OCI-LY7 (cell line): ENCODE measurements around the gene EEF1A1. TPM values are rescaled to one million over a fixed set of nuclear protein-coding genes. Genes with fewer than 3 reads are reported as not detected.

ENCODE experiments used
- BruUV-seq: library from RNA; stranded (reverse); fragments of 400-500 nt; replicated peaks from 2 replicates; lab custom pipeline; 2021; lab: Mats Ljungman, UMichigan
- CTCF ChIA-PET: fragments of 300-600 bp; sonication (Branson Sonifier 250); formaldehyde crosslinking; loops from one replicate; lab custom pipeline; 2022; ENCODE audit warnings: antibody characterized with exemption; ENCODE audit not compliant: unreplicated experiment; lab: Charles Lee
- POLR2A ChIA-PET: fragments of 300-600 bp; sonication (Branson Sonifier 250); formaldehyde crosslinking; loops from one replicate; lab custom pipeline; 2022; ENCODE audit warnings: antibody characterized with exemption; lab: Charles Lee
- DNase-seq: peaks from one replicate; pipeline ENCODE4 v3.0.0-alpha.2; 2015; ENCODE audit warnings: low spot score
- H2AFZ ChIP-seq: fragments of 200-600 bp; sonication (generic), shearing (Covaris generic); 2 replicates; pipeline ENCODE4 v1.6.1; 2014; ENCODE audit warnings: mild to moderate bottlenecking, antibody characterized with exemption, low read length, moderate library complexity
- H3K27ac ChIP-seq: fragments of 200-600 bp; sonication (generic); 2 replicates; pipeline ENCODE4 v1.5.1; 2014; ENCODE audit warnings: mixed run types, low read depth, mild to moderate bottlenecking, moderate library complexity, low read length, inconsistent platforms; ENCODE audit not compliant: poor library complexity, severe bottlenecking
- H3K36me3 ChIP-seq: fragments of 200-600 bp; sonication (generic); 2 replicates; pipeline ENCODE4 v1.6.1; 2014; ENCODE audit warnings: mild to moderate bottlenecking, antibody characterized with exemption, low read length, moderate library complexity, mixed read lengths; ENCODE audit not compliant: insufficient read depth
- H3K4me1 ChIP-seq: fragments of 200-600 bp; sonication (generic); 2 replicates; pipeline ENCODE4 v1.5.1; 2014; ENCODE audit warnings: mild to moderate bottlenecking, low read length; ENCODE audit not compliant: insufficient read depth, poor library complexity, severe bottlenecking
- H3K4me2 ChIP-seq: fragments of 200-600 bp; sonication (generic); 2 replicates; pipeline ENCODE4 v1.6.1; 2014; ENCODE audit warnings: mild to moderate bottlenecking, low read length
- H3K4me3 ChIP-seq: fragments of 200-600 bp; sonication (generic); 2 replicates; pipeline ENCODE4 v1.5.1; 2014; ENCODE audit warnings: mild to moderate bottlenecking, low read depth, low read length; ENCODE audit not compliant: poor library complexity, severe bottlenecking
- H3K79me2 ChIP-seq: fragments of 200-600 bp; sonication (generic); 2 replicates; pipeline ENCODE4 v1.6.1; 2016; ENCODE audit warnings: low read depth, mild to moderate bottlenecking, low read length, moderate library complexity, mixed read lengths; ENCODE audit not compliant: insufficient read depth
- H3K9me2 ChIP-seq: fragments of 200-600 bp; sonication (generic); 2 replicates; pipeline ENCODE4 v1.6.1; 2016; ENCODE audit warnings: mild to moderate bottlenecking, low read length, mixed read lengths; ENCODE audit not compliant: insufficient read depth
- H3K9me3 ChIP-seq: fragments of 200-600 bp; sonication (generic); 2 replicates; pipeline ENCODE4 v1.6.1; 2014; ENCODE audit warnings: mild to moderate bottlenecking, mixed run types, low read length, mixed read lengths
- H4K20me1 ChIP-seq: fragments of 200-600 bp; sonication (generic); 2 replicates; pipeline ENCODE4 v1.6.1; 2014; ENCODE audit warnings: mild to moderate bottlenecking, antibody characterized with exemption, low read length, moderate library complexity, mixed read lengths; ENCODE audit not compliant: insufficient read depth
- EZH2phosphoT487 ChIP-seq: fragments of 200-600 bp; sonication (generic); IDR thresholded peaks from 2 replicates; pipeline ENCODE4 v1.6.1; 2018; ENCODE audit warnings: low read depth, borderline replicate concordance, mild to moderate bottlenecking, mixed run types, antibody characterized with exemption, low read length, moderate library complexity, mixed read lengths
- intact Hi-C: fragments of 100-400 bp; cut with micrococcal nuclease; formaldehyde crosslinking; loops from one replicate; pipeline ENCODE4 v1.10.0; 2022; ENCODE audit not compliant: unreplicated experiment
- total RNA-seq, 2 experiments: library from RNA; depleted of rRNA in 1 of 2; stranded (reverse); fragments of >200 nt in 1 of 2; shearing (Covaris generic) in 1 of 2; gene quantifications; 2 replicates each; pipeline ENCODE4 v1.2.3, GENCODE V29; 2014 to 2022
- TF ChIP-seq, protein P1 (sequence below): fragments of 200-600 bp; sonication (generic); conservative IDR thresholded peaks from 2 replicates; pipeline ENCODE4 v1.5.1; 2014; ENCODE audit warnings: mild to moderate bottlenecking, antibody characterized with exemption, low read length, moderate library complexity, mixed read lengths

The EEF1A1 gene
- total RNA-seq, 2 experiments from 2014 or later = 8,152 to 8,197 TPM

DNA sequence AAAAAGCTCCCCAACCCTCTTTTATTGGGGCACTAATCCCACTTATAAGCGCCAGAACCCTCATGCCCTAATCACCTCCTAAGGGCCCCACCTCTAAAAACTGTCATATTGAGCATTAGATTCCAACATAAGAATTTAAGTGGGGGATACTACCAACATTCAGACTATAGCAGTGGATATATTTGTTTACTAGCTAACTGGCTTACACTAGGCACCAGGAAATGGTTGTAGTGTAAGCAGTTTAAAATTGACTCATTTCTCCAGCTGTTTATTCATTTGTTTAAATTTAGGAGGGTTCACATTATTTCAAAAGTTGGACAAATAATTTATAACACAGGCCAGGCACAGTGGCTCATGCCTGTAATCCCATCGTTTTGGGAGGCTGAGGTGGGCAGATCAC is 36.4 kb downstream of the EEF1A1 start:
- BruUV-seq = no TSS peak
- Histone ChIP-seq H3K4me3 (no peak overlapping the region), H3K36me3 (peaks cover 98% of the 10 kb centered on the region), H3K4me2 (no peak overlapping the region), H3K4me1 (no peaks in the 10 kb centered on the region), H3K79me2 (no peaks in the 10 kb centered on the region), H2AFZ (no peak overlapping the region), H4K20me1 (no peaks in the 10 kb centered on the region), H3K9me2 (no peaks in the 10 kb centered on the region), H3K9me3 (peaks cover 15% of the 10 kb centered on the region; the same call in 1 of the 2 replicates), H3K27ac (no peak overlapping the region)
- intact Hi-C loops = no loop called here
- ChIA-PET CTCF (no interaction called here), POLR2A (interaction anchor here (0.6 to 1.2 kb wide), 5 partner anchors 29 to 352 kb away, joined by 3 to 4 read pairs (median 3); no protein-coding TSS in a partner anchor)
- TF ChIP-seq, protein P1, sequence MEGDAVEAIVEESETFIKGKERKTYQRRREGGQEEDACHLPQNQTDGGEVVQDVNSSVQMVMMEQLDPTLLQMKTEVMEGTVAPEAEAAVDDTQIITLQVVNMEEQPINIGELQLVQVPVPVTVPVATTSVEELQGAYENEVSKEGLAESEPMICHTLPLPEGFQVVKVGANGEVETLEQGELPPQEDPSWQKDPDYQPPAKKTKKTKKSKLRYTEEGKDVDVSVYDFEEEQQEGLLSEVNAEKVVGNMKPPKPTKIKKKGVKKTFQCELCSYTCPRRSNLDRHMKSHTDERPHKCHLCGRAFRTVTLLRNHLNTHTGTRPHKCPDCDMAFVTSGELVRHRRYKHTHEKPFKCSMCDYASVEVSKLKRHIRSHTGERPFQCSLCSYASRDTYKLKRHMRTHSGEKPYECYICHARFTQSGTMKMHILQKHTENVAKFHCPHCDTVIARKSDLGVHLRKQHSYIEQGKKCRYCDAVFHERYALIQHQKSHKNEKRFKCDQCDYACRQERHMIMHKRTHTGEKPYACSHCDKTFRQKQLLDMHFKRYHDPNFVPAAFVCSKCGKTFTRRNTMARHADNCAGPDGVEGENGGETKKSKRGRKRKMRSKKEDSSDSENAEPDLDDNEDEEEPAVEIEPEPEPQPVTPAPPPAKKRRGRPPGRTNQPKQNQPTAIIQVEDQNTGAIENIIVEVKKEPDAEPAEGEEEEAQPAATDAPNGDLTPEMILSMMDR = no peak
- TF ChIP-seq EZH2phosphoT487 = no peak
- no peak for DNase-seq

DNA sequence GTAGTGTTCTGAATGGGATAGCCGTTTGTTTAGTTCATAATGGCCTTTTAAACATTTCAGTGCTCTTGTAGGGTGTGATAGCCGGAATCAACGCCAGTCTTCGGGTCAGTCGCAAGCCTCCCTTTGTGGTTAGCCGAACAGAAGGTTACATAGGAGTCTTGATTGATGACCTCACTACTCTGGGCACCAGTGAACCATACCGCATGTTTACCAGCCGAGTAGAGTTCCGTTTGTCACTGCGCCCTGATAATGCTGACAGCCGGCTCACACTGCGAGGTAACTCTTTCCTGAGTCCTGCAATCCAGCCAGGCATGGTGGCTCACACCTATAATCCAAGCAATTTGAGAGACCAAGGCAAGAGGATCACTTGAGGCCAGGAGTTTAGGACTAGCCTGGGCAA is 38.9 kb downstream of the EEF1A1 start:
- no peaks in the 10 kb centered on the region for H4K20me1 ChIP-seq
- H2AFZ ChIP-seq = no peak overlapping the region
- no peak overlapping the region for H3K4me3 ChIP-seq
- DNase-seq = no peak
- no peak overlapping the region for H3K4me2 ChIP-seq
- ChIA-PET POLR2A (interaction anchor here (0.9 to 1.2 kb wide), 2 partner anchors 15 to 163 kb away, joined by 3 read pairs; no protein-coding TSS in a partner anchor), CTCF (no interaction called here)
- H3K79me2 ChIP-seq = no peaks in the 10 kb centered on the region
- TF ChIP-seq EZH2phosphoT487 = no peak
- TF ChIP-seq, protein P1 = no peak
- BruUV-seq = no TSS peak
- intact Hi-C loops = no loop called here
- H3K9me2 ChIP-seq = no peaks in the 10 kb centered on the region
- no peaks in the 10 kb centered on the region for H3K9me3 ChIP-seq
- H3K27ac ChIP-seq = no peak overlapping the region
- peaks cover 98% of the 10 kb centered on the region for H3K36me3 ChIP-seq
- H3K4me1 ChIP-seq = no peaks in the 10 kb centered on the region

DNA sequence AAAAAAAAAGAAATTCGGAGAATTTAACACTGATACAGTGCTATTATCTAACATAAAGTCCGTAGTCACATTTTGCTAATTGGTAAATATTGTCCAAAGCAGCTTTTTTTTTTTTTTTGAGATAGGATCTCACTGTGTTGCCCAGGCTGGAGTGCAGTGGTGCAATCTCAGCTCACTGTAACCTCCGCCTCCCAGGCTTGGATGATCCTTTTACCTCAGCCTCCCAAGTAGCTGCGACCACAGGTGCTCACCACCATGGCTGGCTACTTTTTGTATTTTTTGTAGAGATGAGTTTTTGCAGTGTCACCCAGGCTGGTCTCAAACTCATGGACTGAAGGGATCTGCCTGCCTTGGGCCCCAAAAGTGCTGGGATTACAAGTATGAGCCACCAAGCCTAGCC is 43.4 kb downstream of the EEF1A1 start:
- Histone ChIP-seq H4K20me1 (no peaks in the 10 kb centered on the region), H3K4me2 (no peak overlapping the region), H3K4me3 (no peak overlapping the region), H3K4me1 (peaks cover 4% of the 10 kb centered on the region), H3K9me3 (no peaks in the 10 kb centered on the region), H3K27ac (no peak overlapping the region), H3K79me2 (peaks cover 12% of the 10 kb centered on the region; the same call in 1 of the 2 replicates), H3K9me2 (no peaks in the 10 kb centered on the region), H2AFZ (no peak overlapping the region), H3K36me3 (peaks cover 100% of the 10 kb centered on the region)
- ChIA-PET CTCF (no interaction called here), POLR2A (interaction anchor here (0.6 to 1.5 kb wide), 3 partner anchors 10 to 15 kb away, joined by 3 to 11 read pairs (median 4); no protein-coding TSS in a partner anchor)
- DNase-seq = no peak
- intact Hi-C loops = no loop called here
- no TSS peak for BruUV-seq
- TF ChIP-seq EZH2phosphoT487 = no peak
- TF ChIP-seq, protein P1 = no peak
